ENCODE measurements around the gene HOXA9. TPM values are rescaled to one million over a fixed set of nuclear protein-coding genes. Genes with fewer than 3 reads are reported as not detected.

The HOXA9 gene
- total and polyA plus RNA-seq, 2 of the 8 experiments (the other 6 are each of a cell fraction or from before 2014, with no cell fraction given) = not detected

DNA sequence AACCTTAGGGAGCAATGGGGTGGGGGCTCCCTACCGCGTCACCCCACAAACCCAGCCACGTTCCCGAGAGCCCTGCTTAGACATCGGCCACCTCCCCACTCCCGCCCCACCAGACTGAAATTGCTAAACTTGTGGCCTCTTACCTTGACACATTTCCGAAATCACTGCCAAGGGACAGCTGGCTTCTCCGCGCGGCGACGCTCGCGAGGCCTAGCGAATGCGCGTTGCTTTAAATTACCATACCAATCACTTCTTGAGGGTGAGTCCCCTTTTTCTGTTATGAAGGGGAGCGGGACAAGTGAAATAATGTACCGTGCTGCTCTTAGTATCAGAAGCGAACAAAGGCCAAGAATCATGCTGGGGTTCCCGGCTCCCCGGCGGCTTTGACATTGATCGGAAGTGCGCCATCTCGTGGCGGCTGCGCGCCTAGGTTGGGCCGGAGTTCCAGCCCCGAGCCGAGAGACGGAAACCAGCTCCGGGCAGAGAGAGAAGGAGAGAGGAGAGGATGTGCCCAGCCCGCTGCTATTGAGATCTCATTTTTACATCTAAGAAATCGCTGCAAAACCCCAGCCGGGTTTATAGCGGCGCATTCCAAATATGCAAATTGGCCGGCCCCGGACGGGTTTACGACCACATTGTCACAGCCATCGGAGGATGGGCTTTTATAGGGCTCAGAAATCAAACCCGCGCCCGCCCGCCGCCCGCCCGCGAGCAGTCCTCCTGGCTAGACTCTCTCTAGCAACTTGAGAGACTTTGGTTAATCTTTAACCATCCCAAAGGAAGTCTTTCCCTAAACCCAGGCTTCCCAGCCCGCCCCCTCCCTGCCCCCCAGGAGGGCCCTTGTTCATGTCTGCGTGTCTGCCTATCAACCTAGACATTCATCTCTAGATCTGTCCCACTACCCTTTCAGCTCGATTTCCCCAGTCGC is 14.4 kb upstream of the HOXA9 start (continued):
- TF ChIP-seq, protein P1, sequence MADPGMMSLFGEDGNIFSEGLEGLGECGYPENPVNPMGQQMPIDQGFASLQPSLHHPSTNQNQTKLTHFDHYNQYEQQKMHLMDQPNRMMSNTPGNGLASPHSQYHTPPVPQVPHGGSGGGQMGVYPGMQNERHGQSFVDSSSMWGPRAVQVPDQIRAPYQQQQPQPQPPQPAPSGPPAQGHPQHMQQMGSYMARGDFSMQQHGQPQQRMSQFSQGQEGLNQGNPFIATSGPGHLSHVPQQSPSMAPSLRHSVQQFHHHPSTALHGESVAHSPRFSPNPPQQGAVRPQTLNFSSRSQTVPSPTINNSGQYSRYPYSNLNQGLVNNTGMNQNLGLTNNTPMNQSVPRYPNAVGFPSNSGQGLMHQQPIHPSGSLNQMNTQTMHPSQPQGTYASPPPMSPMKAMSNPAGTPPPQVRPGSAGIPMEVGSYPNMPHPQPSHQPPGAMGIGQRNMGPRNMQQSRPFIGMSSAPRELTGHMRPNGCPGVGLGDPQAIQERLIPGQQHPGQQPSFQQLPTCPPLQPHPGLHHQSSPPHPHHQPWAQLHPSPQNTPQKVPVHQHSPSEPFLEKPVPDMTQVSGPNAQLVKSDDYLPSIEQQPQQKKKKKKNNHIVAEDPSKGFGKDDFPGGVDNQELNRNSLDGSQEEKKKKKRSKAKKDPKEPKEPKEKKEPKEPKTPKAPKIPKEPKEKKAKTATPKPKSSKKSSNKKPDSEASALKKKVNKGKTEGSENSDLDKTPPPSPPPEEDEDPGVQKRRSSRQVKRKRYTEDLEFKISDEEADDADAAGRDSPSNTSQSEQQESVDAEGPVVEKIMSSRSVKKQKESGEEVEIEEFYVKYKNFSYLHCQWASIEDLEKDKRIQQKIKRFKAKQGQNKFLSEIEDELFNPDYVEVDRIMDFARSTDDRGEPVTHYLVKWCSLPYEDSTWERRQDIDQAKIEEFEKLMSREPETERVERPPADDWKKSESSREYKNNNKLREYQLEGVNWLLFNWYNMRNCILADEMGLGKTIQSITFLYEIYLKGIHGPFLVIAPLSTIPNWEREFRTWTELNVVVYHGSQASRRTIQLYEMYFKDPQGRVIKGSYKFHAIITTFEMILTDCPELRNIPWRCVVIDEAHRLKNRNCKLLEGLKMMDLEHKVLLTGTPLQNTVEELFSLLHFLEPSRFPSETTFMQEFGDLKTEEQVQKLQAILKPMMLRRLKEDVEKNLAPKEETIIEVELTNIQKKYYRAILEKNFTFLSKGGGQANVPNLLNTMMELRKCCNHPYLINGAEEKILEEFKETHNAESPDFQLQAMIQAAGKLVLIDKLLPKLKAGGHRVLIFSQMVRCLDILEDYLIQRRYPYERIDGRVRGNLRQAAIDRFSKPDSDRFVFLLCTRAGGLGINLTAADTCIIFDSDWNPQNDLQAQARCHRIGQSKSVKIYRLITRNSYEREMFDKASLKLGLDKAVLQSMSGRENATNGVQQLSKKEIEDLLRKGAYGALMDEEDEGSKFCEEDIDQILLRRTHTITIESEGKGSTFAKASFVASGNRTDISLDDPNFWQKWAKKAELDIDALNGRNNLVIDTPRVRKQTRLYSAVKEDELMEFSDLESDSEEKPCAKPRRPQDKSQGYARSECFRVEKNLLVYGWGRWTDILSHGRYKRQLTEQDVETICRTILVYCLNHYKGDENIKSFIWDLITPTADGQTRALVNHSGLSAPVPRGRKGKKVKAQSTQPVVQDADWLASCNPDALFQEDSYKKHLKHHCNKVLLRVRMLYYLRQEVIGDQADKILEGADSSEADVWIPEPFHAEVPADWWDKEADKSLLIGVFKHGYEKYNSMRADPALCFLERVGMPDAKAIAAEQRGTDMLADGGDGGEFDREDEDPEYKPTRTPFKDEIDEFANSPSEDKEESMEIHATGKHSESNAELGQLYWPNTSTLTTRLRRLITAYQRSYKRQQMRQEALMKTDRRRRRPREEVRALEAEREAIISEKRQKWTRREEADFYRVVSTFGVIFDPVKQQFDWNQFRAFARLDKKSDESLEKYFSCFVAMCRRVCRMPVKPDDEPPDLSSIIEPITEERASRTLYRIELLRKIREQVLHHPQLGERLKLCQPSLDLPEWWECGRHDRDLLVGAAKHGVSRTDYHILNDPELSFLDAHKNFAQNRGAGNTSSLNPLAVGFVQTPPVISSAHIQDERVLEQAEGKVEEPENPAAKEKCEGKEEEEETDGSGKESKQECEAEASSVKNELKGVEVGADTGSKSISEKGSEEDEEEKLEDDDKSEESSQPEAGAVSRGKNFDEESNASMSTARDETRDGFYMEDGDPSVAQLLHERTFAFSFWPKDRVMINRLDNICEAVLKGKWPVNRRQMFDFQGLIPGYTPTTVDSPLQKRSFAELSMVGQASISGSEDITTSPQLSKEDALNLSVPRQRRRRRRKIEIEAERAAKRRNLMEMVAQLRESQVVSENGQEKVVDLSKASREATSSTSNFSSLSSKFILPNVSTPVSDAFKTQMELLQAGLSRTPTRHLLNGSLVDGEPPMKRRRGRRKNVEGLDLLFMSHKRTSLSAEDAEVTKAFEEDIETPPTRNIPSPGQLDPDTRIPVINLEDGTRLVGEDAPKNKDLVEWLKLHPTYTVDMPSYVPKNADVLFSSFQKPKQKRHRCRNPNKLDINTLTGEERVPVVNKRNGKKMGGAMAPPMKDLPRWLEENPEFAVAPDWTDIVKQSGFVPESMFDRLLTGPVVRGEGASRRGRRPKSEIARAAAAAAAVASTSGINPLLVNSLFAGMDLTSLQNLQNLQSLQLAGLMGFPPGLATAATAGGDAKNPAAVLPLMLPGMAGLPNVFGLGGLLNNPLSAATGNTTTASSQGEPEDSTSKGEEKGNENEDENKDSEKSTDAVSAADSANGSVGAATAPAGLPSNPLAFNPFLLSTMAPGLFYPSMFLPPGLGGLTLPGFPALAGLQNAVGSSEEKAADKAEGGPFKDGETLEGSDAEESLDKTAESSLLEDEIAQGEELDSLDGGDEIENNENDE (IDR thresholded peaks at IDR 0.05; ENCODE audit: insufficient replicate concordance, low read length) = no peak
- no peak for TF ChIP-seq TAF1 (IDR thresholded peaks at IDR 0.05; ENCODE audit: low read depth, low read length)
- no peak for TF ChIP-seq POU5F1 (IDR thresholded peaks at IDR 0.05; ENCODE audit: low read depth, low read length)
- no peak for TF ChIP-seq KDM5A (IDR thresholded peaks at IDR 0.05; ENCODE audit: low read length)
- no peak for TF ChIP-seq CBX8 (IDR thresholded peaks at IDR 0.05; ENCODE audit: borderline replicate concordance, low read depth, low read length)
- TF ChIP-seq FOSL1 (IDR thresholded peaks at IDR 0.05; ENCODE audit: insufficient read depth, low read depth, low read length) = no peak
- peak; percentile 95 for TF ChIP-seq RNF2 (IDR thresholded peaks at IDR 0.05; ENCODE audit: borderline replicate concordance, low read depth, low read length, missing control alignments, poor library complexity, severe bottlenecking)
- no peak for TF ChIP-seq SAP30 (IDR thresholded peaks at IDR 0.05; ENCODE audit: insufficient read depth, insufficient replicate concordance, low read length)

All from H1 (cell line).